ENCODE results near the gene TBL1X.

Gene TBL1X

GRCh38 chrX:9707306-9708033 lies 242.6 kb downstream of the TBL1X start:
- DNase-seq (ENCODE audit: low spot score): no peak

- no peak for DNase-seq (ENCODE audit: low spot score)
Observed at GRCh38 chrX:9708086-9708485, 243.2 kb downstream of the TBL1X start.

GRCh38 chrX:9708923-9709553 lies 244.2 kb downstream of the TBL1X start:
- DNase-seq (ENCODE audit: low spot score): peak; percentile 67

GRCh38 chrX:9710332-9710731 lies 245.5 kb downstream of the TBL1X start:
- DNase-seq (ENCODE audit: low spot score): no peak

- no peak for DNase-seq (ENCODE audit: low spot score)
Observed at GRCh38 chrX:9717376-9717775, 252.5 kb downstream of the TBL1X start.

- no peak for DNase-seq (ENCODE audit: low spot score)
Observed at GRCh38 chrX:9724711-9725110, 259.9 kb downstream of the TBL1X start.

- no peak for DNase-seq (ENCODE audit: low spot score)
Observed at GRCh38 chrX:9728261-9728660, 263.4 kb downstream of the TBL1X start.

GRCh38 chrX:9729171-9729885 lies 264.5 kb downstream of the TBL1X start:
- DNase-seq (ENCODE audit: low spot score): no peak

- DNase-seq (ENCODE audit: low spot score): no peak
Observed at GRCh38 chrX:9730078-9730477, 265.2 kb downstream of the TBL1X start.

GRCh38 chrX:9730752-9731151 lies 265.9 kb downstream of the TBL1X start:
- no peak for DNase-seq (ENCODE audit: low spot score)

- no peak for DNase-seq (ENCODE audit: low spot score)
Observed at GRCh38 chrX:9737363-9737762, 272.5 kb downstream of the TBL1X start.

- DNase-seq (ENCODE audit: low spot score): no peak
Observed at GRCh38 chrX:9738151-9738550, 273.3 kb downstream of the TBL1X start.

- no peak for DNase-seq (ENCODE audit: low spot score)
Observed at GRCh38 chrX:9739130-9739529, 274.3 kb downstream of the TBL1X start.

- no peak for DNase-seq (ENCODE audit: low spot score)
Observed at GRCh38 chrX:9745417-9746115, 280.7 kb downstream of the TBL1X start.

- DNase-seq (ENCODE audit: low spot score): no peak
Observed at GRCh38 chrX:9746148-9746888, 281.5 kb downstream of the TBL1X start.

- DNase-seq (ENCODE audit: low spot score): no peak
Observed at GRCh38 chrX:9747644-9748043, 282.8 kb downstream of the TBL1X start.

- no peak for DNase-seq (ENCODE audit: low spot score)
Observed at GRCh38 chrX:9749146-9749692, 284.4 kb downstream of the TBL1X start.

- DNase-seq (ENCODE audit: low spot score): no peak
Observed at GRCh38 chrX:9757366-9757765, 292.5 kb downstream of the TBL1X start.

GRCh38 chrX:9758021-9758638 lies 293.3 kb downstream of the TBL1X start:
- DNase-seq (ENCODE audit: low spot score): no peak

GRCh38 chrX:9759337-9759736 lies 294.5 kb downstream of the TBL1X start:
- no peak for DNase-seq (ENCODE audit: low spot score)

- no peak for DNase-seq (ENCODE audit: low spot score)
Observed at GRCh38 chrX:9765072-9765736, 300.3 kb downstream of the TBL1X start.
